HG03064 (cell line): ENCODE measurements around the gene IMMT.

Experiments
- ATAC-seq: cut with Tn5 transposase; IDR thresholded peaks from one replicate; pipeline ENCODE4 v1.9.1; 2021; ENCODE audit warnings: low read depth; ENCODE audit not compliant: unreplicated experiment

Gene IMMT

GRCh38 chr2:86097114-86097896 is 98.0 kb downstream of the IMMT start:
- ATAC-seq = no peak

DNA sequence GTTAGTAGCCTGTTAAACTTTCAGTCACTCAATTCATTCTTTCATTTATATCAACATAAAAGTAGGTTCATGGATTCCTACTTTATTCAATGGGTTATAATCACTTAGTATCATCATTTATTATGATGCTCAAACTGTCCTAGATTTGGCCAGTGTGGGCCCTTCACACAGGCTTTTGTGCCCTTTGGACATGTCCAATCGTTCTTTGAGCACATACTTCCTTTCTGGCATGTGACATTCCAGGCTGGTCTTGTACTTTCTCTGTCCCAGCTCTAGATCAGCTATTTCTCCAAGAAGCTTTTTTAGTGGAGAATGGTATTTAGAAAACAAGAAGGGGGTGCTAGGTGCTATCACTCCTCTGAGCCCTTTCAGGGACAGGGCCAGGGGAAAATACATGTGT is 101.0 kb downstream of the IMMT start:
- ATAC-seq = no peak
